DOHH2 (cell line): ENCODE results near the gene ATP10A.

Experiments
- H3F3A ChIP-seq: fragments of 200-600 bp; sonication (generic), shearing (Covaris generic); 2 replicates; pipeline ENCODE4 v1.6.0; 2016; ENCODE audit warnings: antibody characterized with exemption, mild to moderate bottlenecking; ENCODE audit not compliant: control insufficient read depth, insufficient read depth
- H3K27ac ChIP-seq: fragments of 200-600 bp; sonication (generic); 2 replicates; pipeline ENCODE4 v1.5.1; 2014; ENCODE audit warnings: low read depth, mild to moderate bottlenecking, low read length, moderate library complexity
- H3K27me3 ChIP-seq: fragments of 200-600 bp; sonication (generic); 2 replicates; pipeline ENCODE4 v1.6.1; 2014; ENCODE audit warnings: mild to moderate bottlenecking, low read length, mixed read lengths; ENCODE audit not compliant: control insufficient read depth
- H3K36me3 ChIP-seq: fragments of 200-600 bp; sonication (generic); 2 replicates; pipeline ENCODE4 v1.6.1; 2014; ENCODE audit warnings: mild to moderate bottlenecking, low read length, moderate library complexity, mixed read lengths; ENCODE audit not compliant: control insufficient read depth
- H3K4me1 ChIP-seq: fragments of 200-600 bp; sonication (generic); 2 replicates; pipeline ENCODE4 v1.6.1; 2014; ENCODE audit warnings: mild to moderate bottlenecking, low read length, mixed read lengths; ENCODE audit not compliant: control insufficient read depth
- H3K4me2 ChIP-seq: fragments of 200-600 bp; sonication (generic); 2 replicates; pipeline ENCODE4 v1.6.0; 2014; ENCODE audit warnings: mild to moderate bottlenecking, low read length, moderate library complexity
- H3K4me3 ChIP-seq: fragments of 200-600 bp; sonication (generic); 2 replicates; pipeline ENCODE4 v1.5.1; 2014; ENCODE audit warnings: mild to moderate bottlenecking, low read length, mixed read lengths
- H3K79me2 ChIP-seq: fragments of 200-600 bp; sonication (generic); 2 replicates; pipeline ENCODE4 v1.6.1; 2014; ENCODE audit warnings: mild to moderate bottlenecking, low read length, mixed read lengths; ENCODE audit not compliant: control insufficient read depth
- H3K9me2 ChIP-seq: fragments of 200-600 bp; sonication (generic); replicated peaks from 2 replicates; pipeline ENCODE4 v1.6.1; 2014; ENCODE audit warnings: mild to moderate bottlenecking, low read length, mixed read lengths; ENCODE audit not compliant: control insufficient read depth
- H3K9me3 ChIP-seq: fragments of 200-600 bp; sonication (generic); 2 replicates; pipeline ENCODE4 v1.6.1; 2014; ENCODE audit warnings: antibody characterized with exemption, low read length, mixed read lengths; ENCODE audit not compliant: control insufficient read depth, insufficient read depth
- H4K20me1 ChIP-seq: fragments of 200-600 bp; sonication (generic); 2 replicates; pipeline ENCODE4 v1.6.0; 2014; ENCODE audit warnings: low read depth, mild to moderate bottlenecking, antibody characterized with exemption, low read length, moderate library complexity; ENCODE audit not compliant: control insufficient read depth, insufficient read depth
- EZH2phosphoT487 ChIP-seq: fragments of 200-600 bp; sonication (generic); IDR thresholded peaks from 2 replicates; pipeline ENCODE4 v1.6.1; 2017; ENCODE audit warnings: borderline replicate concordance, mild to moderate bottlenecking, antibody characterized with exemption, low read length, moderate library complexity, mixed read lengths
- TF ChIP-seq, protein P1 (sequence below): fragments of 200-600 bp; sonication (generic); IDR thresholded peaks from one replicate; pipeline ENCODE4 v1.5.1; 2014; ENCODE audit warnings: antibody characterized with exemption, mild to moderate bottlenecking, low read depth, low read length; ENCODE audit not compliant: poor library complexity, severe bottlenecking

ATP10A gene

DNA sequence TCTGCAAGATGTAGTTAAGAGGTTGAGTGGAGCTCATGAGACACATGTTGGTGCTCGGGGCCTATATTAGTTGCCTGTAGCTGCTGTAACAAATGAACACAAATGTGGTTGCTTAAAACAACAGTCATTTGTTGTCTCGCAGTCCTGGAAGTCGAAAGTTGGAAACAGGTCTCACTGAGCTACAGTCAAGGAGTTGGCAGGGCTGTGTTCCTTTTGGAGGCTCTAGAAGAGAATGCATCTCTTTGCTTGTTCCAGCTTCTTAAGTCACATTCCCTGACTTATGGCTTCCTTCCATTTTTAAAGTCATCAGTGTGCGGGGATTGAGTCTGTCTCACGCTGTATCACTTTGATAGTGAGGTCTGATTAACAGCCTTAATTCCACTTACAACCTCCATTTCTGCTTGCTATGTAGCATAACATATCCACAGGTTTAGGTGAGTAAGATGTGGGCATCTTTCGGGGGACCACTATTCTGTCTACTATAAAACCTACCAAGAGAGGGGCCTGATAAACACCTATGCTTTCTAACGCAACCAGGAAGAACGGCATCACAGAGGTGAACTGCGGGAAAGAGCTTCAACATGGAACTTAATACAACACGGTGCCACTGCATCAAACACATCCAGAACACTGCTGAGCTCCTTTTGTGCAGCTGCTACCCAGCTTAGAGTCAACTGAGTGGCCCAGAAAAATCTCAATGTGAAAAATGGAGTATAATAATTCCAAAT lies 119.4 kb downstream of the ATP10A start:
- no peaks in the 10 kb centered on the region for H4K20me1 ChIP-seq

GRCh38 chr15:25742776-25743547 lies 120.2 kb downstream of the ATP10A start:
- H3F3A ChIP-seq: no peaks in the 10 kb centered on the region
- H3K27ac ChIP-seq: no peak overlapping the region
- no peak overlapping the region for H3K4me2 ChIP-seq
- H3K79me2 ChIP-seq: no peaks in the 10 kb centered on the region
- no peak overlapping the region for H3K4me3 ChIP-seq
- no peaks in the 10 kb centered on the region for H3K9me2 ChIP-seq
- H3K4me1 ChIP-seq: no peaks in the 10 kb centered on the region
- H3K27me3 ChIP-seq: no peaks in the 10 kb centered on the region
- no peak for TF ChIP-seq EZH2phosphoT487
- TF ChIP-seq, protein P1, sequence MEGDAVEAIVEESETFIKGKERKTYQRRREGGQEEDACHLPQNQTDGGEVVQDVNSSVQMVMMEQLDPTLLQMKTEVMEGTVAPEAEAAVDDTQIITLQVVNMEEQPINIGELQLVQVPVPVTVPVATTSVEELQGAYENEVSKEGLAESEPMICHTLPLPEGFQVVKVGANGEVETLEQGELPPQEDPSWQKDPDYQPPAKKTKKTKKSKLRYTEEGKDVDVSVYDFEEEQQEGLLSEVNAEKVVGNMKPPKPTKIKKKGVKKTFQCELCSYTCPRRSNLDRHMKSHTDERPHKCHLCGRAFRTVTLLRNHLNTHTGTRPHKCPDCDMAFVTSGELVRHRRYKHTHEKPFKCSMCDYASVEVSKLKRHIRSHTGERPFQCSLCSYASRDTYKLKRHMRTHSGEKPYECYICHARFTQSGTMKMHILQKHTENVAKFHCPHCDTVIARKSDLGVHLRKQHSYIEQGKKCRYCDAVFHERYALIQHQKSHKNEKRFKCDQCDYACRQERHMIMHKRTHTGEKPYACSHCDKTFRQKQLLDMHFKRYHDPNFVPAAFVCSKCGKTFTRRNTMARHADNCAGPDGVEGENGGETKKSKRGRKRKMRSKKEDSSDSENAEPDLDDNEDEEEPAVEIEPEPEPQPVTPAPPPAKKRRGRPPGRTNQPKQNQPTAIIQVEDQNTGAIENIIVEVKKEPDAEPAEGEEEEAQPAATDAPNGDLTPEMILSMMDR: no peak
- H3K36me3 ChIP-seq: no peaks in the 10 kb centered on the region
- H4K20me1 ChIP-seq: no peaks in the 10 kb centered on the region
- H3K9me3 ChIP-seq: peaks cover 20% of the 10 kb centered on the region; the same call in 1 of the 2 replicates

More for the DNA sequence above, 119.4 kb downstream of the ATP10A start:
- no peaks in the 10 kb centered on the region for H3F3A ChIP-seq
- H3K27me3 ChIP-seq: no peaks in the 10 kb centered on the region
- no peaks in the 10 kb centered on the region for H3K36me3 ChIP-seq
- H3K27ac ChIP-seq: no peak overlapping the region
- H3K9me3 ChIP-seq: peaks cover 16% of the 10 kb centered on the region; the same call in 1 of the 2 replicates
- no peaks in the 10 kb centered on the region for H3K79me2 ChIP-seq
- TF ChIP-seq EZH2phosphoT487: no peak
- TF ChIP-seq, protein P1: no peak
- no peaks in the 10 kb centered on the region for H3K4me1 ChIP-seq
- H3K9me2 ChIP-seq: no peaks in the 10 kb centered on the region
- H3K4me2 ChIP-seq: no peak overlapping the region
- H3K4me3 ChIP-seq: no peak overlapping the region

- Histone ChIP-seq H3F3A (no peaks in the 10 kb centered on the region), H4K20me1 (no peaks in the 10 kb centered on the region), H3K4me1 (no peaks in the 10 kb centered on the region), H3K27ac (no peak overlapping the region), H3K79me2 (no peaks in the 10 kb centered on the region), H3K4me2 (no peak overlapping the region), H3K36me3 (no peaks in the 10 kb centered on the region), H3K9me3 (peaks cover 20% of the 10 kb centered on the region; the same call in 1 of the 2 replicates), H3K27me3 (no peaks in the 10 kb centered on the region), H3K9me2 (no peaks in the 10 kb centered on the region), H3K4me3 (no peak overlapping the region)
- TF ChIP-seq, protein P1: no peak
- no peak for TF ChIP-seq EZH2phosphoT487
Measured at GRCh38 chr15:25742041-25742730, 120.9 kb downstream of the ATP10A start.
